Cortex of kidney (tissue), 1 donor: ENCODE results near the gene DCLK1.

Experiments
- DNase-seq: peaks from one replicate; lab custom pipeline; 2025; lab: John Stamatoyannopoulos, UW

The DCLK1 gene

DNA sequence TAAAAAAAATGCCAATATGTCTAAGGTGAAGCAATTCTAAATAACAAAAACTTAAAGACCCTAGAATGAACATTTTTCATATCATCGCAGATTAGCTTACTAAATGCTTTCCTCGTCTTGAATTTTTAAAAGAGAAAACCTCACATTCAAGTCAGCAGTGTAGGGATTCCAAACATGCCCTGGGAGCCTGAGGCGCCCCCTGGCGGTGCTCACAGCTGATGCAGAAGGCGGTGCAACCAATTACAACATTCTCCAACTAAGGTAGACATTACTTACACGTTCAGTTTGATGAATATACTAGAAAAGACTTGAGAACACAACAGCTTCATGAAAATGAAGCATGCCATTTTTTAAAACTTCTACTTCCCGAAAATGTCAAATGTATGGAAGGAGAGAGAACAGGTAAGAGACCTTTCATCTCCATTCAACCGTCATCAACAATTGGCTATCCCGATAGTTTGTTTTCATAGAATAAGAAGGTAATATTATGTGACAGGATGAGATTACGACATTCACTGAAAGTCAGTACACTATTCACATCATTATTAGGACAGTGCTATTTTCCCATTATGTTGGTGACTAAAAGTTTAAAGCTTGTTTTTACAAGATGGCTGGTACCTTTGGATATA, 304.4 kb downstream of the DCLK1 start:
- no peak for DNase-seq

GRCh38 chr13:35824825-35825224, 306.4 kb downstream of the DCLK1 start:
- DNase-seq = no peak

DNA sequence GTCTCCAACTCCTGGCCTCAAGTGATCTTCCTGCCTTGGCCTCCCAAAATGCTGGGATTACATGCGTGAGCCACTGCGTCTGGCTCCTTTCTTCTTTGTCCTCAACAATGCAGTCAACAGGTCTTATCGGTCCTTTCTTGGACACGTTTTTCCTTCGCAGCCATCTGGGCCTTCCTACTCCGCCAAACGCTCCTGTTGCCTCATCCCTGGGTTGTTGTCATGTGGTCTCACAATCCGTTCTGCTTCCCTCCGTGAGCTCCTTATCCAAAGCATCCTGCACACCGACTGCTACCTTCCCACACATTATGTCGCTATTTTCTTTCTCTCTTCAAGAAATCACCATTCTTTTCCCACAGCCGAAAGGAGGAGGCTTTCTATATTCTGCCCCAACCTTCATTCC, 306.8 kb downstream of the DCLK1 start:
- no peak for DNase-seq

DNA sequence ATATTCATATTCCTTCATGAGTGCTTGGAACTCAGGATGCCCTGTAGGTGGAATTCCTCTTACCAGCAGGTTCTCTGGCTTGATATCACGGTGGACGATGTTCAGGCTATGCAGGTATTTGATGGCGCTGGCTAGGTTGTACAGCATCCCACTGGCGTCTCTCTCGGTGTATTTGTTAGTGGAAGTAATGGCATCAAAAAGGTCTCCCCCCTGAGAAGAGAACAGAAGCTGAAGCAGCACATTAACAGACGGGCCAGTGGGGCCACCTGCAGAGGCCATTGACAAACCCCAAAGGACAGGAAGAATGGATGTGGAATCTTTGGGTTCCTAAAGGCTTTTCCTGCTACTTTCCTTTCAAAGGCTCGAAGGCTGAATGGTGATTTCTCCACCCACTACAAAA, 308.5 kb downstream of the DCLK1 start:
- DNase-seq = no peak

DNA sequence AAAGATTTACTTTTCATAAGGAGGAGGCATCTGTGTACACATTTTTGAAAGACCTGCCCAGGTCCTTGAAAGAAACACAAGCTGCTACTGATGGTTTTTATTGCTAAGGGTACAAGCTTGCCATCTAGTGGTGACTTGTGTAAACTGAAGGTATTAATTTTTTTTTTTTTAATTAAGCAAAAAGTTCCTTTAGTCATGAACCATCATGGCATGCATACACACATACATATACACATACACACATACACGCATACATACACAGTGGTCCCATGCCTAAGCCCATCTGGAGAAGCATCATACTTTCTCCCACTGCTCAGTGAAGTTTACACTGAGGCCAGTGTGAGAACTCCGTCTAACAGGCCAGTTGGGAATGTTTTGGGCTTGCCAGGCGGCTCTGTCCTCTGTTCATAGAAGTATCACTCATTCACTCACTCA, 312.5 kb downstream of the DCLK1 start:
- DNase-seq = no peak

DNA sequence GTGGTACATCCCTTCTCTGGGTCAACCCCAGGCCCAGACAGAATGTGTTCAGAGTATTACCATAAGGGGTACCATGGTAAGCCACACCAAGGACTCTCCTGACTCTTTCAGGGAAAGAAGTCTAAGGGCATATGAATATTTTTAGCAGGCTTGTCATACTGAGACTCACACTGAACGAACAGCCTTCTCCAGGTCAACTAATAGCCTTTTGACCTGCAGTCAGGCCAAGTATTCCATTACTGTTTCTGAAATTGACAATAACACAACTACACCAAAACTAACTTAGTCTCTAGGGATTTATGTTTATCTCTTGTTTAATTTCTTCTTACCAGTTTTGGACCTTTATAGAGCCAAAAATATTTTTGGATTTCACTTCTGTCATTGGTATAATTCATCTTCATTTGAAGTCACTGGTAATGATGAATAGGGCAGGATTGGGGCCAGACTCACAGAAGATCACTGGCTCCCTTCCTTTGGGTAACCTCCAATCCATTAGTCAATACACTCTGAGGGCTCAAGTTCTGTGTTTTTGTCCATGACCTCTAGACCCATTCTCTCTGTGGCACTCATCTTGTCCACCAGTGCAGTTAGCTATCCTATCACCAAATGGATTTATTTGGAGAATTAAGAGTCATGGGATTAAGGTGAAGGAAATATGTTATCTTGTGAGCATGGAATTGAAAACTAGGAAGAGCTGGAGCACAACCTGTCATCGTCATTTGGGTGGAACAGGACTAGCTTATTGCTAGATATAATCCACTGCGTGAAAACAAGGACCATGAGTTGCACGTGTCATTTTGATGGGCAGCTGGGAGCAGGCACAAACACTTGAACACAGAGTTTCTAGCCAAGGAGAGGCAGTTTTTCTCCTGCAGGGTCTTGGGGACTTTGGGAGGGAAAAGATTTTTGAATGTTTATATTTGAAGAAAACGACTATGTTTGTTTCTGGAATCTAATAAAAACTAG, 313.3 kb downstream of the DCLK1 start:
- no peak for DNase-seq

- DNase-seq = no peak
These were observed 316.6 kb downstream of the DCLK1 start for GRCh38 chr13:35814605-35815011.

DNA sequence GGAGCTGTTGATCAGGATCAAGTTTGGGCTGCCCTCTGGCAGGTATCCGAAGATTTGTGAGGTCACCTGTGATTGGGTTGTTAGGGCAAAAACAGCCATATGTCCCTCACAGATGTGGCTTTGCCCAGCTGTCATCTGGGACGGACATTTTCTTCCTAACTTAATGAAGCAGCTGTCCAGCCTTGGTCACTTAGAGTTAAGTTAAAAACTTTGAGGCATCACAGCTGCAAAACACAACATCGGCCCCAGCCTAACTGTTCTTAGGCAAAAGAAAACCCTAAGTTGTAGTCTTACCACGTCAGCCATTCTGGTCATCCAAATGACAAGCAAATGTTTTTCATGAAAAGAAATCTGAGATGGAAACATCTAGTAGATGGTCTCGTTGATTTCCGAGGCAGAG, 318.4 kb downstream of the DCLK1 start:
- no peak for DNase-seq

GRCh38 chr13:35810321-35810720, 320.9 kb downstream of the DCLK1 start:
- DNase-seq = no peak

DNA sequence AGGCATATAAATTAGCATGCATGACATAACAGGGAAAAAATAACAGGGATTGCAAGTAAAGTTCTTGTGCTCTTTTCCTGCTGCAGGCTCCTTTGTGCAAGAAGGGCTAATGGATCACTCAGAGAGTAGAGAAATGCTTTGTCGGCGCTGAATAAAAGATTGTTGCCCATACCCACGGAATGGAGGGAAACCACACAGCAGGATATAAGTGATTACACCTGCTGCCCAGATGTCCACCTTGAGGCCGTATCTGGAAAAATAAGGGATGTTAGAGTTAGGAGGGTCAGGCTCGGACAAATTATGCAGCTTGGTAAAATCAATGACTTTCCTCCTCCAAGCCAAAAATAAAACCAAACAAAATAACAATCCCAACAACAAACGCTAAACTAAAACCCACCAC, 322.3 kb downstream of the DCLK1 start:
- no peak for DNase-seq

GRCh38 chr13:35804901-35805300, 326.3 kb downstream of the DCLK1 start:
- DNase-seq = no peak

DNA sequence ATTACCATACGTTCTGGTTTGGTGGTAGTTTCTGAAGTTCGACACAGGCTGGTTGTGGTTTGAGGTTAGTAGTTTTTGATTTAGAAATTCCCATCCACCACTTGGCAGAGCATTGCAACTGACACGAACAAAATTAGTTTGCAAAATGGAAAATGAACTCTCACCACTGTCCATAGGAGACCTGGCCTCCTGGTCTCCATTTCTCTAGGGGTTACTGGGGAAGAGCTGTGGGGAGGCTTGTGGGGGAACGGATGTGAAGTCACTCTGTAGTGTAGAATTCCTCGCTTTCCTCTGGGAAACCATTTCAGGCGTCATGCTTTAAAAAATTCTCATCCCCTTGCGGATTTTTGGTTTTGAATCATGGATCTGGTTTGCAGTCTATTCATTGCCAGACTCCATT, 333.2 kb downstream of the DCLK1 start:
- no peak for DNase-seq

- DNase-seq = no peak
These were observed 333.9 kb downstream of the DCLK1 start for GRCh38 chr13:35797244-35797643.

DNA sequence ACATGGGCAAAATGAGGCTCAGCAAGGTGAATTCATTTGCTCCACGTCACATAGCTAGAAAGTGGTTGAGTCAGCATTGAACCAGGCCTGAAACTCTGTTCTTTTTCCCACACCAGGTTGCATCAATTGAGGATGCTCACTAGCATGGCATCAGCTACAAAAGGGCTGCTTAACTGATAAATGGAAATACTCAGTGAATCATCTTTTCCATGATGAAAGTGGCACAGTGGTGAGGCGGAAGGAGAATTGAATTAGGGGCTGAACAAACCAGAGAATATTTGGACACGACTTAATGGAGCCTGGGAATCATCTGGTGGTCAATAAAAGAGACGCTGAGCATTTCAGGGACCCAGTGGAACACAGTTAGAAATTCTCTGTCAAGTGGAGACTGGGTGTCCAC, 334.6 kb downstream of the DCLK1 start:
- DNase-seq = no peak

DNA sequence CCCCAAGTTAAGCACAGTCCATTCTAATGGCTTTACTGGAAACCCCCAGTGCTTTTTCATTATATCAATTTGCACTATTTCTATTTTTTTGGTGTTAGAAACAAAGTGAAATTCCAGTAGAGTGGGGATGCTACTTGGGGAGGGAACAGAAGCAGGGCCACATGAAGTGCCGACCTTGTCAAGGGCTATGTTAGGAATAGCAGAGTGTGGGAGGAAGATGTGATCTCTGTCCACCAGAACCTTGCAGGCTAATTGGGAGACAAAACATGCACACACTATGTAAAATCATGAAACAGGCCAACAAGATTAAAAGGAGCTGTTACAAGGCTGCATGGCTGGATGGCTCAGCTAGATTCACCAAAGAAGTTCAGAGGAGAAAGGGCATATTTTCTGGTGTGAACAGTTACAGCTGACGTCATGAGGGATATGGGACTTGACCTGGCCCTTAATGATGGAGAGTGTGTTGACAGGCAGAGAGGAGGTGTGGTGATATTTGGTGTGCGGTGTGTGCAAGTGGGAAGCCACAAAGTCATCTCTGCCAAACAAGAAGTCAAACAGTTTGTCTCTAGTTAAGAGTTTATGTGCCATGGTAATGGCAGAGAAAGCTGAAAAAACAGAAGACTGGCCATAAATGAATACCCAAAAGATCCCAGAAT, 336.3 kb downstream of the DCLK1 start:
- no peak for DNase-seq

GRCh38 chr13:35793823-35794222, 337.4 kb downstream of the DCLK1 start:
- DNase-seq = no peak

- DNase-seq = no peak
These were observed 338.3 kb downstream of the DCLK1 start for GRCh38 chr13:35792911-35793310.

DNA sequence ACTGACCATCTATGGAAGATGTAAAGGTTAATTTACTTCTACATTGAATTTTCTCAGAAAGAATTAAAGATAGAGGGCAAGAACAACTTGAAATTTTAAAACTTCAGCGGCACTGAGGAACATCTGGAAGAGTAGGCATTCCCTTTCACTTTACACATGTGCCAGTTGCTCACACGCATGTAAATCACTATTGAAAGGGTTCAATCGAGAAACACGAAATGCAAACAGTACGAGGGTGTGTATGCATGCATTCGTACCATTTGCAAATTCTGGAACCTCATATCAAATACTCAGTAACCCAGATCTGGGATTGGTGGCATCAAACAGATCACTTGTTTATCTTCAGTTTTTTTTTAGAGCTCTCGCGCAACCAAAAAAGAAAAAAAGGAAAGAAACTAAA, 339.2 kb downstream of the DCLK1 start:
- DNase-seq = no peak

DNA sequence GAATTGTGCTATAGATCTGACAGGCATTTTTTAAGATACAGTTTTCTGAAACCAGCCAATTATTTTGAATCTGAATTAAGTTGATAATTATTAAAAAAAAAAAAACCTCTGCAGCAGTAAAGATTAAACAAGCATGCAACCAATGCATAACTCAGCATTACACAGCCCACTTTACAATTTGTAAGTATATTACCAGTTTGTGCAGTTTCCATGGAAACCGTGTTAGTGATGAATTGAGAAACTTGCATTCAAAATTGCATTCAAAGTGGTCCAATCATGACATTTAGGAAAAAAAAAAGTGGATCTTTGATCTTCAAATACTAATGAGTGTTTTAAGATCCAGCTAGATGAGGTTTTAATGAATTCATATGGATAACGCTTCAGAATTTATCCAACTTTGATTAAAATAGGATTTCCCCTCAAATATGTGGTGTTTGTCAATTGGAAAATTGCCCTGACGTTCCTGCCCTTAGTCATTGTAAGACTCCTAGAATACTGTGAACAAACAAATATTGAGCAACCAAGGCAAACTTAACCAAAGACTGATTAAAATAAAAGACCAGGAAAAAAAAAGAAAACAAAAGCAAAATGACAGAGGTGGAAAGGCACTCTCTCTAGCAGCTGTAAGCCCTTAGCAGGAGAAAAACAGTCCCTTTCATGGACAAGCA, 339.9 kb downstream of the DCLK1 start:
- DNase-seq = no peak

DNA sequence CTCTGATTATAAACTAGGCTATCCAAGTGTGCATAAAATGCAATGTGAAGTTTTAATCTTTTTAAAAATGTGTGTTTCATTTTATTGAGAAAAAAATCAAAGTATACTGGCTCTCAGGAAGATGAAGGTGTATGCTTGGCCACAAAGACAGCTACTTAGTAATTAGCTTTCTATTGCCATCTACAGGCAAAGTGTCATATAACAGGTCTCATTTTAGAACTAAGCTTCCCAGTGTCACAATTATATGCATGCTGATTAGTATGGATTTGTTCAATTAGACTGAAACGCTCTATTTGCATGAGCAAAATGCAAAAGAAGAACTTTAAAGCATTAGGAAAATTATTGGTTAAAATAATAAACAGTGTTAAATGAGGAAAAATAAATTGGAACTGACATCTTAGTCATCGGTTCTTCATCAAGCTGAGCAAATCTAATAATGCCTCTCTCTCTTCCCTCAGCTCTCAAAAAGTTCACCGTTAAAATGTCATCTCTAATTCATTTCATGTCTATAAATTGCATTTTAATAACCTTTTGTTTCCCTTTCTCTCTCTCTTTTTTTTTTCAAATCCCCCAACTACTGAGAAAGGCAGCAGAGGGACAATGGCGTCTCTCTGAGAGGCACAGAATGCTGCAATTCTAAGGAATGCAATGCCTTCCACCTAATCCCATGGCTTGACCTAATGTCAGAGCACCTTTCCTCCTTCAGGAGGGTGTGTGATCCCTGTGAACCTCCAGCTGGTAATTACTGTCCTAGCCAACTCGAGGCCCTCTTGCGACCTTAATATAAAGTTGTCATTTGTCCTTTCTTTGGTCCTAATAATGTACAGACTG, 341.6 kb downstream of the DCLK1 start:
- DNase-seq = no peak

DNA sequence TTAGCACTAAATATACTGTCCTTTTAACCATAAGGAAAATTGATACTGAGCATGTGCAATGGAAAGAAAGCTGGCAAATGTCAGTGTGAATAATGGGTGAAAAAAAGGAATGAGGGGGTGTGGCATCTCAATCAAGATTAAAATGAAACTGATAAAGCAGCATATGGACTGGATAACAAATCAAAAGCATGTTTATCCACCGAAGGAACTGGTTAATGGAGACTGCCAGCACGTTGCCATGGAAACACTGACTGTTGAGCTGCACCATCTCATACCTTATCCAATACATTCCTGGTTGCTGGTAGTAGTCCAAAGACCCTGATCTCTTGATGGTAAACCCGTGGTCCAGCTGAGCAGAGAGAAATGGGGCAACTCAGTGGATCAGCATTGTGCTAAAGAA, 343.2 kb downstream of the DCLK1 start:
- DNase-seq = no peak
